HG02852 (cell line): ENCODE measurements around the gene CISD2.
"Not testable (repeated sequence)": the region's sequence is repeated elsewhere in the genome, so short reads cannot be mapped to it uniquely, and the experiment has no call there.

Source experiments
- ATAC-seq: cut with Tn5 transposase; IDR thresholded peaks from one replicate; pipeline ENCODE4 v1.9.1; 2021; ENCODE audit warnings: mild to moderate bottlenecking, moderate library complexity; ENCODE audit not compliant: unreplicated experiment

The CISD2 gene

GRCh38 chr4:102901804-102902203, 33.0 kb downstream of the CISD2 start:
- ATAC-seq = no peak

GRCh38 chr4:102918859-102919258, 50.1 kb downstream of the CISD2 start:
- no peak for ATAC-seq

- not testable (repeated sequence) for ATAC-seq
Observed at GRCh38 chr4:102919697-102920096, 50.9 kb downstream of the CISD2 start.

- ATAC-seq = no peak
Observed at GRCh38 chr4:102935716-102936115, 66.9 kb downstream of the CISD2 start.

- ATAC-seq = not testable (repeated sequence)
Observed at GRCh38 chr4:102938063-102938462, 69.3 kb downstream of the CISD2 start.
